Parathyroid adenoma (tissue), 2 donors: ENCODE measurements around the gene FXYD5.

ENCODE experiments used
- H2AFZ ChIP-seq: fragments of 300-600 bp; sonication (generic); one replicate; pipeline ENCODE4 v1.7.0; 2017; ENCODE audit warnings: antibody characterized with exemption, mild to moderate bottlenecking
- H3K27ac ChIP-seq: fragments of 300-600 bp; sonication (generic); one replicate; pipeline ENCODE4 v1.7.0; 2017
- H3K27me3 ChIP-seq: fragments of 300-600 bp; sonication (generic); one replicate; pipeline ENCODE4 v1.7.0; 2017; ENCODE audit warnings: low read length; ENCODE audit not compliant: control insufficient read depth, insufficient read depth
- H3K36me3 ChIP-seq: fragments of 300-600 bp; sonication (generic); one replicate; pipeline ENCODE4 v1.7.0; 2017; ENCODE audit warnings: low read length; ENCODE audit not compliant: control insufficient read depth, insufficient read depth
- H3K4me1 ChIP-seq: fragments of 300-600 bp; sonication (generic); one replicate; pipeline ENCODE4 v1.7.0; 2017; ENCODE audit warnings: control low read depth
- H3K4me2 ChIP-seq: fragments of 300-600 bp; sonication (generic); one replicate; pipeline ENCODE4 v1.7.0; 2017; ENCODE audit warnings: low read length
- H3K4me3 ChIP-seq: fragments of 300-600 bp; sonication (generic); one replicate; pipeline ENCODE4 v1.7.0; 2017; ENCODE audit warnings: low read depth, low read length
- H3K79me2 ChIP-seq: fragments of 300-600 bp; sonication (generic); one replicate; pipeline ENCODE4 v1.7.0; 2017; ENCODE audit warnings: control low read depth
- H3K9ac ChIP-seq: fragments of 300-600 bp; sonication (generic); one replicate; pipeline ENCODE4 v1.7.0; 2017; ENCODE audit warnings: mild to moderate bottlenecking
- H3K9me3 ChIP-seq: fragments of 300-600 bp; sonication (generic); one replicate; pipeline ENCODE4 v1.7.0; 2017; ENCODE audit warnings: low read length; ENCODE audit not compliant: control insufficient read depth
- CTCF ChIP-seq: fragments of 300-600 bp; sonication (generic); IDR thresholded peaks from one replicate; pipeline ENCODE4 v1.7.0; 2017; ENCODE audit warnings: antibody characterized with exemption, mild to moderate bottlenecking
- donor health status: primary hyperparathyroidism.

The FXYD5 gene

GRCh38 chr19:35130761-35131720 is 23.5 kb upstream of the FXYD5 start:
- no peaks in the 10 kb centered on the region for H3K4me1 ChIP-seq
- H3K4me2 ChIP-seq = no peak overlapping the region
- no peaks in the 10 kb centered on the region for H3K79me2 ChIP-seq
- TF ChIP-seq CTCF = no peak
- no peaks in the 10 kb centered on the region for H3K9me3 ChIP-seq
- H3K27me3 ChIP-seq = no peaks in the 10 kb centered on the region
- H3K27ac ChIP-seq = no peak overlapping the region
- H2AFZ ChIP-seq = no peak overlapping the region
- no peaks in the 10 kb centered on the region for H3K36me3 ChIP-seq
- H3K9ac ChIP-seq = no peak overlapping the region
- no peak overlapping the region for H3K4me3 ChIP-seq

GRCh38 chr19:35132254-35132653 is 22.3 kb upstream of the FXYD5 start:
- Histone ChIP-seq H3K4me1 (no peaks in the 10 kb centered on the region), H3K4me2 (no peak overlapping the region), H3K9ac (no peak overlapping the region), H3K27me3 (no peaks in the 10 kb centered on the region), H3K4me3 (no peak overlapping the region), H3K36me3 (no peaks in the 10 kb centered on the region), H3K27ac (no peak overlapping the region), H3K9me3 (no peaks in the 10 kb centered on the region), H3K79me2 (no peaks in the 10 kb centered on the region), H2AFZ (no peak overlapping the region)
- no peak for TF ChIP-seq CTCF

- Histone ChIP-seq H3K9me3 (no peaks in the 10 kb centered on the region), H3K27ac (no peak overlapping the region), H3K27me3 (no peaks in the 10 kb centered on the region), H3K9ac (no peak overlapping the region), H3K4me1 (no peaks in the 10 kb centered on the region), H3K36me3 (no peaks in the 10 kb centered on the region), H3K79me2 (no peaks in the 10 kb centered on the region), H3K4me2 (no peak overlapping the region), H3K4me3 (no peak overlapping the region), H2AFZ (no peak overlapping the region)
- no peak for TF ChIP-seq CTCF
Observed at GRCh38 chr19:35133826-35134225, 20.7 kb upstream of the FXYD5 start.

- Histone ChIP-seq H3K9me3 (no peaks in the 10 kb centered on the region), H3K79me2 (no peaks in the 10 kb centered on the region), H3K4me3 (no peak within 1 kb of the TSS), H3K4me2 (no peak within 1 kb of the TSS), H3K9ac (no peak within 1 kb of the TSS), H2AFZ (no peak within 1 kb of the TSS), H3K27me3 (no peaks in the 10 kb centered on the region), H3K36me3 (no peaks in the 10 kb centered on the region), H3K27ac (no peak within 1 kb of the TSS), H3K4me1 (no peaks in the 10 kb centered on the region)
- TF ChIP-seq CTCF = no peak
Observed at GRCh38 chr19:35134601-35135242, 19.8 kb upstream of the FXYD5 start, which contains the start of gene LGI4. Gene LGI4, minus strand, starts transcription at chr19:35135059. Its CDS starts 379 bp downstream, at chr19:35134680.
